Stimulated activated CD8-positive, alpha-beta memory T cell treated with anti-CD3 and anti-CD28 coated beads, Interleukin-7, amount 100 ng/mL, for 48 hours (primary cell): ENCODE measurements around the gene COL26A1.
"Not testable (repeated sequence)": the region's sequence is repeated elsewhere in the genome, so short reads cannot be mapped to it uniquely, and the experiment has no call there.

Experiments
- DNase-seq, 2 donors: peaks; one replicate each; pipeline ENCODE4 v3.0.0-alpha.2; 2020; ENCODE audit warnings: low read depth in 1 of 2; ENCODE audit errors: extremely low read depth in 1 of 2

Gene COL26A1

GRCh38 chr7:101590663-101591435, 228.2 kb downstream of the COL26A1 start:
- DNase-seq: no peak

DNA sequence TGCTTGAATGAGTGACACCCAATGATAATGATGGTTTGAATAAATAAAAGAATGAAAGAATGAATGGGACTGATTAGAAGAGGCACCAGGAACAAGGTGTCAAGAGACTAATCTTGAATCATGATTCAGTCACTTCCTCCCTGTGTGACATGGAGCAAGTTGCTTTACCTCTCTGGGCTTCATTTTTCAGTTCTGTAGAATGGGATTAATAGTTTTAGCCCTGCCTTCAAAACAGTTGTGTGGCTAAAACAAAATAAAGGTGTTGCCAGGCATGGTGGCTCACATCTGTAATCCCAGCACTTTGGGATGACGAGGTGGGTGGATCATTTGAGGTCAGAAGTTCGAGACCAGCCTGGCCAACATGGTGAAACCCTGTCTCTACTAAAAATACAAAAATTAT, 228.8 kb downstream of the COL26A1 start:
- no peak for DNase-seq

- no peak for DNase-seq
These were observed 230.9 kb downstream of the COL26A1 start for GRCh38 chr7:101593556-101593955.

DNA sequence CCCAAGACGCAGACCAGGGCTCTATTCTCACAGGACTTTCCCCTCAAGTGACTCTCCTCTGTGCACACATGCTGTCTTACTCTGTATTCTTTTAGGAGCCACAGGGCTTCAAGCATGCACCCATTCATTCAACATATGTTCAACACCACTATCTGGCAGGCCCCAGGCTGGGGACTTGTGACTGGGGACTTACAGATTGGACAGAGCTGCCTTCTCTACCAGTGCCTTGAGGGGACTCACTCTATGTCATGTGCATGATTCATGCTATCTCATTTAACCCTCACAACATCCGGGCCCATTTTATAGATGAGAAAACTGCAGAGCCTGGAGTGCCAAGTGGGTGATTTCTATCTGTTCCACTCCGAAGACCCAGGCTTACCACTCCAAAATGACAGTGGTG, 232.1 kb downstream of the COL26A1 start:
- no peak for DNase-seq

DNA sequence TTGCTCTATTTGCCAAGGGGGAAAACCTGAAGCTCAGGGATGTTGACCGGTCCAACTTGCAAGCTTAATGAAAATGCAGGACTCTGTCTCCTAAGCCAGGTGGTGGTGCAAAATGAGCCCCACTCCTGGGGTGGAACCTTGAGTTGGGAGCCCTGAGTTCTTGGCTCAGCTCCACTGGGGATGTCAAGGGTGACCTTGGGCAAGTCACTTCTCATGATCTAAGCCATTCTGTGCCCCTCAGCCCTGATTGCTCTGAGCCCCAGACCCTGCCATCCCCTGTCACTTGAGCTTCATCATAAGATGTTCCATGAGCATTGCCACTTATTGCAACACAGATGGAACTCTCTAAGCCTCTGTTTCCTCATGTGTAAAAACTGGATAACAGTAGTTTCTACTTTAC, 232.6 kb downstream of the COL26A1 start:
- DNase-seq: no peak

DNA sequence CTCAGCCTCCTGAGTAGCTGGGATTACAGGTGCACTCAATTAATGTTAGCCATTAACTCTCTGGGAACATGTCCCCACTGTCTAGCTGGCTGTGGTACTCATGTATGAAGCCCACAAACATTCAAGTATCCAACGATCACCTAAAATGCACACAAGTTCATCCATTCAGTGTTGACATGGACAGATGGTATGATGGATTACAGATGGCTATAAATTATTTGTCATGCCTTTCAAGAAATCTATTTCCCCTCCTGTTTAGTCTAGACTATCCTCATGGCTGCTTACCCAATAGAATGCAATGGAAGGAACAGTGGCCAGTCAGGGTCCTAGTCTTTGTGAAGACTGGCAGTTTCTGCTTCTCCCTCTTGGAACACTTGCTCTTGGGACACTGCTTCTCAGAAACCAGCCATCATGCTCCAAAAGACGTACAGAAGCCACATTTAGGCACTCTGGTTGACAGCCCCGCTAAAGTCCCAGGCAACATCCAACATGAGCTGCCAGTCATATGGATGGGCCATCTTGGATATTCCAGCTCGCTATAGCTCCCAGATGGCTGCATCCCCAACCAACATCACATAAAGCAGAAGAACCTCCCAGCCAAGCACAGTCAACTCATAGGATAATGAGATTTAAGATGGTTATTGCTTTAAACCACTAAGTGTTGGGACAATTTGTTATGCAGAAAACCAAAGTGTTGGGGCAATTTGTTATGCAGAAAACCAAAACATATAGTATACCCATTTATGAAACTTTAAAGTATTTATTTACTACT, 233.3 kb downstream of the COL26A1 start:
- DNase-seq: no peak

DNA sequence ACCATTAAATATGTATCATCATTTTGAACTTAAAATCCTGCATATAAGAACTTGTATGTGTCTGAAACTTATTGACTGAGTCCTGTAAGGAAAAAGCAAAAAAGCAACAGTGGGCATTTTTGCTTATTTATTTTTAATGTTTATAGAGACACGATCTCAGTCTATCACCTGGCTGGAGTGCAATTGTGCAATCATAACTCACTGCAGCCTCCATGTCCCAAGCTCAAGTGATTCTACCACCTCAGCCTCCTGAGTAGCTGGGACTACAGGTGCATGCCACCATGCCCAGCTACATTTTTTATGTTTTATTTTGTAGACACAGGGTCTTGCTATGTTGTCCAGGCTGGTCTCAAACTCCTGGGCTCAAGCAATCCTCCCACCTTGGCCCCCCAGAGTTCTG, 234.2 kb downstream of the COL26A1 start:
- DNase-seq: no peak

GRCh38 chr7:101597941-101598340, 235.3 kb downstream of the COL26A1 start:
- no peak for DNase-seq

GRCh38 chr7:101598422-101598985, 235.8 kb downstream of the COL26A1 start:
- no peak for DNase-seq

DNA sequence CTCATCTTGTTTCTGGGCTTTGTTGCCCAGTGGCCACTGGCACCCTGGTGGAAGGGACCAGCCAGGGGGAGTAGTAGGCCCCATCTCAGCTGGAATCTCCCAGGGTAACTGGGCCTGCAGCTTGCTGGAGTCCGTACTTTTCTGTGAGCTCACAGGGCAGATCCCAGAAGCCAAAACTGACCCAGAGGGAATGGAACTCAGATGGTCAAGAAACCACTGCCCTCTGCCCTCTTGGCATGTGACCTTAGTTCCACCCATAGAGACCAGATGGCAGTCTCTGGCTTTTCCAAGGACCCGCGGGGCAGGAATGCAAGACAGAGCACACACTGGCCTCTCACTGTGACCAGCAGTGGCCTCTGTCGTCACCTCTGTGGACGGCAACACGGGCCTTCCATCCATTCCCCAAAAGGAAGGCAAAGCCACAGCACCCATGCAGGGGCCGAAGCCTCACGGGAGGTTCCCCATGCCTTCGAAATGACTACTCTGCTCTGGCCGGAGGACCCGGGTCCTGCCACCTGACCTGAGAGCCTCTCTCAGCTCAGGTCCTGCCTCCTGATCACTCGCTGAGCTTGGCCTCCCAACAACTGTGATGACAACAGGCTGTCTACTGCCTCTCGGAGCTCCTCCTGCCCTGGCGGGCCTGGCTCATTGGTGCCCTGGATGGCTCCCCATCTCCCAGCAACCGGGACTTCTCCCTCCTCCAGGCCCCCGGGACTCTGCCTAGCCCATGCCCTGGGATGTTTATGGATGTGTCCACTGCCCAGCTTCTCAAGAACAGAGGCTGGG, 236.5 kb downstream of the COL26A1 start:
- no peak for DNase-seq

DNA sequence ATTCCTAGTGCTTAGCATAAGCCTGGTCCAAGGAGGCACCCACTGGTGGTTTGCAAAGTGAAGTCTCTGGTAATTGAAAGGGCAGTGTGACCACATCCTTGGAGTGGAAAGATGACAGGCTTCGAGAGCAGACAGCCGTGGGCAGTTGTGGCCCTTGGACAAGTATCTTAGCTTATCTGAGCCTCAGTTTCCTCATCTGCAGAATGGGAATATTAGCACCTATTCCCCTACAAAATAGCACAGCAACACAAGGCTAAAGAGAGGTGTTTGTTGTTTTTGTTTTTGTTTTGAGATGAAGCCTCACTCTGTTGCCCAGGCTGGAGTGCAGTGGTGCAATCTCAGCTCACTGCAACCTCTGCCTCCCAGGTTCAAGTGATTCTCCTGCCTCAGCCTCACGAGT, 237.1 kb downstream of the COL26A1 start:
- no peak for DNase-seq

- DNase-seq: no peak
These were observed 239.4 kb downstream of the COL26A1 start for GRCh38 chr7:101602082-101602481.

- peak; percentile 22 to 39 for DNase-seq
These were observed 240.0 kb downstream of the COL26A1 start for GRCh38 chr7:101602484-101603241.

GRCh38 chr7:101604331-101604933, 241.8 kb downstream of the COL26A1 start:
- DNase-seq: no peak

- DNase-seq: not testable (repeated sequence)
These were observed 242.3 kb downstream of the COL26A1 start for GRCh38 chr7:101604934-101605332.

DNA sequence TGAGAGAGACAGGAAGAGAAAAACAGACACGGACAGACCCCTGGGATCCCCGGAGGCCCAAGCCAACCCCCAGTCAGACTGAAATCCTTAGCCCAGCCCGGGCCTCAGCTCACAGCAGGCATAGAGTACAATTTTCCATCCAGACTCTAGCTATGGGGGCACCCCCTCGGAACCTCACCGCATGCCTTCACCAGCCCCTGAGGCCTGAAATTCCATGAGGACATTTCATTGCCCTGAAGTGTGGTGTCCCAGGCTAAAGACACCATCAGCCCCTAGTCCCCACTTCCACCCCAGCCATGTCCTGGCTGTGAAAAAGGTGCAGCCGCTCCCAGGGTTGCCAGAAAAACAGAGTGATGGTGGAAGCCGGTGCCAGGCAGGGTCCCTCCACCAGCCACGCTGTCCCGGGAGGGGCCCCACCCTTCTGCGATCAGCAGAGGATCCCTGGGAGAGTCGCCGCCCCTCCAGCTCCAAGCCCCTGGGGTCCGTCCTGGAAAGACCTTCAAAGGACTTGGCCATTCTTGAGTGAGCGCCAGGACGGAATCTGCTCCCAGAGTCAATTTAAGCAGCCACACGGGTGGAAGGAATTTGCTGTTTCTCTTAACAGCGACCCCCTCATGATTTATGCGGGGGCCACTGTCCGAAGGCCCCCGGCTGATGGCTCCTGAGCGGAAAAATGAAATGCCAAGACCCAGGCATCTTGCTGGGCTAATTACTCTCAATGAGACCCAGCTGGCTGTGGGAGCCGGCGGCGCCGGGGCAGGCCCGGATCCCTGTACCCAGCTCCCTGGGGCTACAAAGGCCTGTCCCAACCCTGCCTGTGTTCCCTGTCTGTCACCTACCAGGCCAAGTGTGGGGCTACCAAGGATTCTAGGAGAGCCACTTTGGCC, 243.2 kb downstream of the COL26A1 start:
- DNase-seq: no peak

GRCh38 chr7:101606498-101606923, 243.8 kb downstream of the COL26A1 start:
- no peak for DNase-seq
